DOHH2 (cell line): ENCODE results near the gene TSPAN14.

ENCODE experiments used
- H3F3A ChIP-seq: fragments of 200-600 bp; sonication (generic), shearing (Covaris generic); 2 replicates; pipeline ENCODE4 v1.6.0; 2016; ENCODE audit warnings: antibody characterized with exemption, mild to moderate bottlenecking; ENCODE audit not compliant: control insufficient read depth, insufficient read depth
- H3K27ac ChIP-seq: fragments of 200-600 bp; sonication (generic); 2 replicates; pipeline ENCODE4 v1.5.1; 2014; ENCODE audit warnings: low read depth, mild to moderate bottlenecking, low read length, moderate library complexity
- H3K27me3 ChIP-seq: fragments of 200-600 bp; sonication (generic); 2 replicates; pipeline ENCODE4 v1.6.1; 2014; ENCODE audit warnings: mild to moderate bottlenecking, low read length, mixed read lengths; ENCODE audit not compliant: control insufficient read depth
- H3K36me3 ChIP-seq: fragments of 200-600 bp; sonication (generic); 2 replicates; pipeline ENCODE4 v1.6.1; 2014; ENCODE audit warnings: mild to moderate bottlenecking, low read length, moderate library complexity, mixed read lengths; ENCODE audit not compliant: control insufficient read depth
- H3K4me1 ChIP-seq: fragments of 200-600 bp; sonication (generic); 2 replicates; pipeline ENCODE4 v1.6.1; 2014; ENCODE audit warnings: mild to moderate bottlenecking, low read length, mixed read lengths; ENCODE audit not compliant: control insufficient read depth
- H3K4me2 ChIP-seq: fragments of 200-600 bp; sonication (generic); 2 replicates; pipeline ENCODE4 v1.6.0; 2014; ENCODE audit warnings: mild to moderate bottlenecking, low read length, moderate library complexity
- H3K4me3 ChIP-seq: fragments of 200-600 bp; sonication (generic); 2 replicates; pipeline ENCODE4 v1.5.1; 2014; ENCODE audit warnings: mild to moderate bottlenecking, low read length, mixed read lengths
- H3K79me2 ChIP-seq: fragments of 200-600 bp; sonication (generic); 2 replicates; pipeline ENCODE4 v1.6.1; 2014; ENCODE audit warnings: mild to moderate bottlenecking, low read length, mixed read lengths; ENCODE audit not compliant: control insufficient read depth
- H3K9me2 ChIP-seq: fragments of 200-600 bp; sonication (generic); replicated peaks from 2 replicates; pipeline ENCODE4 v1.6.1; 2014; ENCODE audit warnings: mild to moderate bottlenecking, low read length, mixed read lengths; ENCODE audit not compliant: control insufficient read depth
- H3K9me3 ChIP-seq: fragments of 200-600 bp; sonication (generic); 2 replicates; pipeline ENCODE4 v1.6.1; 2014; ENCODE audit warnings: antibody characterized with exemption, low read length, mixed read lengths; ENCODE audit not compliant: control insufficient read depth, insufficient read depth
- H4K20me1 ChIP-seq: fragments of 200-600 bp; sonication (generic); 2 replicates; pipeline ENCODE4 v1.6.0; 2014; ENCODE audit warnings: low read depth, mild to moderate bottlenecking, antibody characterized with exemption, low read length, moderate library complexity; ENCODE audit not compliant: control insufficient read depth, insufficient read depth
- EZH2phosphoT487 ChIP-seq: fragments of 200-600 bp; sonication (generic); IDR thresholded peaks from 2 replicates; pipeline ENCODE4 v1.6.1; 2017; ENCODE audit warnings: borderline replicate concordance, mild to moderate bottlenecking, antibody characterized with exemption, low read length, moderate library complexity, mixed read lengths
- TF ChIP-seq, protein P1 (sequence below): fragments of 200-600 bp; sonication (generic); IDR thresholded peaks from one replicate; pipeline ENCODE4 v1.5.1; 2014; ENCODE audit warnings: antibody characterized with exemption, mild to moderate bottlenecking, low read depth, low read length; ENCODE audit not compliant: poor library complexity, severe bottlenecking

The TSPAN14 gene

DNA sequence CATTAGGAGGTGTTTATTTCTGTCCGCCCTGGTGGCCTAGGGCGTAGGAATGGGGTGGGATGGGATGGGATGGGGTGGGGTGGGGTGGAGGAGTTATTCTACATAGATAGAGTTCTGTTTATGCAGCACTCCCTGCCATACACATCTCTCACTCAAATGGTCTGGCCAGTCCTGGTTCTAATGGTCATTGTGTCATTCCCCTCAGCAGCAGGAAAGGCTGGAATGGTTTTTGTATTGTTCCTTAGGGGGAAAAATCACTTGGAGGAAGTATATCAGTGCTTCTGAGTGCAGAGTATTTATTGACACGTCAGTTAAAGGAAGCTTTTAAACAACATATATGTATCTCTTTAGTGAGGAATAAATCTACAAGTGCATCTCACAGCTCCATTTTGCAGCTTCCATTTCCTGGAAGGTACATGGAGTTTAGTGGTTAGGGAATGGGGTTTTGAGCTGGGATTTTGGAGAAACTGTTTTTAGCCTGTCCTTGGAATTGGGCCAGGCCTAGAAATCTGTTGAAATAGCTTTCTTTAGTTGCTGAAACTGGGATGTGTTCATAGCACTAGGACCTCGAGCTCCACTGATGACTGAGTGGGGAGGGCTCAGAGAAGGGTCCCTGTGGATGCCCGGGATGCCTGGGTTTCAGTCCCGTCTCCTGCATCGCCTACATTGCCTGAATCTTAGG lies 8.3 kb downstream of the TSPAN14 start:
- no peak for TF ChIP-seq EZH2phosphoT487
- TF ChIP-seq, protein P1, sequence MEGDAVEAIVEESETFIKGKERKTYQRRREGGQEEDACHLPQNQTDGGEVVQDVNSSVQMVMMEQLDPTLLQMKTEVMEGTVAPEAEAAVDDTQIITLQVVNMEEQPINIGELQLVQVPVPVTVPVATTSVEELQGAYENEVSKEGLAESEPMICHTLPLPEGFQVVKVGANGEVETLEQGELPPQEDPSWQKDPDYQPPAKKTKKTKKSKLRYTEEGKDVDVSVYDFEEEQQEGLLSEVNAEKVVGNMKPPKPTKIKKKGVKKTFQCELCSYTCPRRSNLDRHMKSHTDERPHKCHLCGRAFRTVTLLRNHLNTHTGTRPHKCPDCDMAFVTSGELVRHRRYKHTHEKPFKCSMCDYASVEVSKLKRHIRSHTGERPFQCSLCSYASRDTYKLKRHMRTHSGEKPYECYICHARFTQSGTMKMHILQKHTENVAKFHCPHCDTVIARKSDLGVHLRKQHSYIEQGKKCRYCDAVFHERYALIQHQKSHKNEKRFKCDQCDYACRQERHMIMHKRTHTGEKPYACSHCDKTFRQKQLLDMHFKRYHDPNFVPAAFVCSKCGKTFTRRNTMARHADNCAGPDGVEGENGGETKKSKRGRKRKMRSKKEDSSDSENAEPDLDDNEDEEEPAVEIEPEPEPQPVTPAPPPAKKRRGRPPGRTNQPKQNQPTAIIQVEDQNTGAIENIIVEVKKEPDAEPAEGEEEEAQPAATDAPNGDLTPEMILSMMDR = no peak
- H3K9me2 ChIP-seq = no peaks in the 10 kb centered on the region
- peak overlapping the region; percentile 55 for H3K27ac ChIP-seq
- H3K4me1 ChIP-seq = peaks cover 100% of the 10 kb centered on the region
- H3K36me3 ChIP-seq = peaks cover 8% of the 10 kb centered on the region
- peak overlapping the region; percentile 36 for H3K4me3 ChIP-seq
- no peaks in the 10 kb centered on the region for H3K9me3 ChIP-seq
- H3K27me3 ChIP-seq = no peaks in the 10 kb centered on the region
- H4K20me1 ChIP-seq = no peaks in the 10 kb centered on the region
- H3F3A ChIP-seq = no peaks in the 10 kb centered on the region
- peak overlapping the region; percentile 56 for H3K4me2 ChIP-seq
- peaks cover 99% of the 10 kb centered on the region for H3K79me2 ChIP-seq

DNA sequence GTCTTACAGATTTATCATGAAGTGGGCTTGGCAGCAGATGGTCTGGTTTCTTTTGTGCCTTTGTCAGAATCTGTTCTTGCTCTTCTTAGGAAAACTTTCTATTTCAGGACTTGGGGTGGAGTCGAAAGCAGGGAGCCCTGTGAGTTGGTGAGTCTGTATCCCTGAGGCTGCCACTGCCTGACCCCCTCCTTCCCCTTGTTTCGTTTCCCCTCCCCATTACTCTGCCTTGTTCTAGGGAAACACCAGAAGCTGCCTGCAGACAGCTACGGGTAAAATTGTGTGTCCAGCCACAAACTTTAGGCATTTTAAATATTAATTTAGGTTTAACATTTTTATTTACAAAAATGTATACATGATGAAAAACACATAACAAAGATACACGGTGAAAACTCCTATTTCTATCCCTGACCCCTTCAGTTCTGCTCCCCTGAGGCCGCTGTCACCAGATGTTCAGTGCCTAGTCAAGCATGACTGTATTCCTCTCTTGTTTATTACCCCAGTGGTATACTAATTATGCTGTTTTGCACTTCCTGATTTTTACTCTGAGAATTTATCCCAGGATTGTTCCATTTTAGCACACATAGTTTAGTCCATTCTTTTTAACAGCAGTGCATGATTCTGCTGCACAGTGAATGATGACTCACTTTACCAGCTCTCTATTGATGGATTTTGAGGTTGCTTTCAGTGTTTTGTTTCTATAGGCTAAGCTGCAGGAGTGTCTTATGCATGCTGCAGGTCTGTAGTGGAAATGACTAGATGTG lies 9.1 kb downstream of the TSPAN14 start:
- Histone ChIP-seq H3K79me2 (peaks cover 99% of the 10 kb centered on the region), H3K27ac (peak overlapping the region; percentile 55)

DNA sequence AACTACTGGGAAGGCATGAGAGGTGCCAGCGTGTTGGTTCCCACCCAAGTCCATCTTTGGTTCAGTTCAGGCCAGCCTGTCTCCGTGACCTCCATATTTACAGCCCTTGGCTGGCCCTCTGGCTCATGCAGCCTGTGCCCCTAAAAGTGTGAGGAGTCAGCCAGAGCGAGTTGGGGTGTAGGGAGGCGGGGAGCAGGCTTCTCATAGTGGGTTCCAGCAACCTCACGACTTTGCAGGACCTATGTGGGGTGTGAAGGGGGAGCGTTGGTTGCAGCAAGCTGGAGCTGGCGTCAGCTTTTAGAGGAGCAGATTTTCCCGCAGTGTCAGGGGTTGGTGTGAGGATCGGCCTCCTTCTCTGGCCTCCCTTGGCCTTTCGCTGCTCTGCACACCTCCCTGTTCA lies 9.8 kb downstream of the TSPAN14 start:
- H3K4me2 ChIP-seq = peak overlapping the region; percentile 56
- H3K9me3 ChIP-seq = no peaks in the 10 kb centered on the region
- peak overlapping the region; percentile 36 for H3K4me3 ChIP-seq
- no peaks in the 10 kb centered on the region for H3K27me3 ChIP-seq
- H4K20me1 ChIP-seq = no peaks in the 10 kb centered on the region
- H3F3A ChIP-seq = no peaks in the 10 kb centered on the region
- peaks cover 99% of the 10 kb centered on the region for H3K79me2 ChIP-seq
- peaks cover 100% of the 10 kb centered on the region for H3K4me1 ChIP-seq
- no peaks in the 10 kb centered on the region for H3K9me2 ChIP-seq
- H3K27ac ChIP-seq = peak overlapping the region; percentile 55
- peaks cover 13% of the 10 kb centered on the region for H3K36me3 ChIP-seq
- TF ChIP-seq, protein P1 = no peak
- no peak for TF ChIP-seq EZH2phosphoT487

More for the DNA sequence above, 9.1 kb downstream of the TSPAN14 start:
- no peaks in the 10 kb centered on the region for H3F3A ChIP-seq
- peak overlapping the region; percentile 56 for H3K4me2 ChIP-seq
- H3K27me3 ChIP-seq = no peaks in the 10 kb centered on the region
- peak overlapping the region; percentile 36 for H3K4me3 ChIP-seq
- H3K4me1 ChIP-seq = peaks cover 100% of the 10 kb centered on the region
- no peaks in the 10 kb centered on the region for H3K9me3 ChIP-seq
- H3K36me3 ChIP-seq = peaks cover 11% of the 10 kb centered on the region
- H3K9me2 ChIP-seq = no peaks in the 10 kb centered on the region
- no peaks in the 10 kb centered on the region for H4K20me1 ChIP-seq
- TF ChIP-seq, protein P1 = no peak
- TF ChIP-seq EZH2phosphoT487 = no peak
